ENCODE results near the gene ADAMTS15.

DNA sequence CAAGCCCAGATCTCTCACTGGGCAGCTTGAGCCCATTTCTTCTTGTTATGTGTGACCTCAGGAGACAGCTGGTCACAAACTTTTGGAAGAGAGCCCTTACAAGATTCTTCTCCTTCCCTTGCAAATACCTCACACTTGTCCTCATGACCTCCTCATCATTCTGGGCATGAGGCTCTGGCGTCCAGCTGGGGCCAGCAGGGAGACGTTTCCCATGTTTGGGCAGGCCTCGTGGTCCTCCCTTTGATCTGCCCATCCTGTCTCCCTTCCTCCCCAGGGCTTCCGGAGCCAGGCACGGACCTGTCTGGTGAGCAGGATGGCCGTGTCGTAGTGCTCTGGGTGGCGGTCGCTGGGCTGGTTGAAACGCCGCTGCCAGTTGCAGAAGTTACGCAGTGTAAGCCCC is 29.7 kb upstream of the ADAMTS15 start:
- TF ChIP-seq, protein P1, sequence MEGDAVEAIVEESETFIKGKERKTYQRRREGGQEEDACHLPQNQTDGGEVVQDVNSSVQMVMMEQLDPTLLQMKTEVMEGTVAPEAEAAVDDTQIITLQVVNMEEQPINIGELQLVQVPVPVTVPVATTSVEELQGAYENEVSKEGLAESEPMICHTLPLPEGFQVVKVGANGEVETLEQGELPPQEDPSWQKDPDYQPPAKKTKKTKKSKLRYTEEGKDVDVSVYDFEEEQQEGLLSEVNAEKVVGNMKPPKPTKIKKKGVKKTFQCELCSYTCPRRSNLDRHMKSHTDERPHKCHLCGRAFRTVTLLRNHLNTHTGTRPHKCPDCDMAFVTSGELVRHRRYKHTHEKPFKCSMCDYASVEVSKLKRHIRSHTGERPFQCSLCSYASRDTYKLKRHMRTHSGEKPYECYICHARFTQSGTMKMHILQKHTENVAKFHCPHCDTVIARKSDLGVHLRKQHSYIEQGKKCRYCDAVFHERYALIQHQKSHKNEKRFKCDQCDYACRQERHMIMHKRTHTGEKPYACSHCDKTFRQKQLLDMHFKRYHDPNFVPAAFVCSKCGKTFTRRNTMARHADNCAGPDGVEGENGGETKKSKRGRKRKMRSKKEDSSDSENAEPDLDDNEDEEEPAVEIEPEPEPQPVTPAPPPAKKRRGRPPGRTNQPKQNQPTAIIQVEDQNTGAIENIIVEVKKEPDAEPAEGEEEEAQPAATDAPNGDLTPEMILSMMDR (IDR thresholded peaks at IDR 0.05; ENCODE audit: low read depth, low read length) = no peak
- TF ChIP-seq, protein P2, sequence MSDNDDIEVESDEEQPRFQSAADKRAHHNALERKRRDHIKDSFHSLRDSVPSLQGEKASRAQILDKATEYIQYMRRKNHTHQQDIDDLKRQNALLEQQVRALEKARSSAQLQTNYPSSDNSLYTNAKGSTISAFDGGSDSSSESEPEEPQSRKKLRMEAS (IDR thresholded peaks at IDR 0.05; ENCODE audit: low read depth, low read length) = no peak

All from NB4 (cell line).